ENCODE measurements around the gene DTL. TPM values are rescaled to one million over a fixed set of nuclear protein-coding genes. Genes with fewer than 3 reads are reported as not detected.

DTL gene
- polyA plus RNA-seq, 1 of the 3 experiments (the other 2 are of a cell fraction): 9.3 TPM

- Histone ChIP-seq H3K27me3 (ENCODE audit: insufficient read depth) (no peaks in the 10 kb centered on the region), H3K27ac (ENCODE audit: low read depth in 2 of 2, low read length in 1 of 2) (no peak overlapping the region), H3K36me3 (replicated peaks in 1 of 2; ENCODE audit: control insufficient read depth in 1 of 2, insufficient read depth in 2 of 2, low read length in 1 of 2) (no peaks in the 10 kb centered on the region), H3K4me3 (ENCODE audit: low read depth in 2 of 2, low read length in 1 of 2) (no peak overlapping the region), H3K4me1 (ENCODE audit: control insufficient read depth in 1 of 2, insufficient read depth in 2 of 2, low read depth in 1 of 2, low read length in 1 of 2) (peaks cover 0 to 2% of the 10 kb centered on the region in 2 experiments; a peak in 1 of 4 replicates), H4K20me1 (ENCODE audit: insufficient read depth) (no peaks in the 10 kb centered on the region), H3K9me3 (no peaks in the 10 kb centered on the region), H2AFZ (ENCODE audit: low read depth) (no peak overlapping the region), H3K4me2 (no peak overlapping the region), H3K79me2 (ENCODE audit: insufficient read depth) (no peaks in the 10 kb centered on the region), H3K9ac (no peak overlapping the region), H3F3A (replicated peaks; ENCODE audit: insufficient read depth) (no peaks in the 10 kb centered on the region), H3K9me2 (no peaks in the 10 kb centered on the region)
- no peak for TF ChIP-seq TAF1 (IDR thresholded peaks at IDR 0.05; ENCODE audit: borderline replicate concordance, low read depth, low read length)
- TF ChIP-seq FOSL2 (IDR thresholded peaks at IDR 0.05; ENCODE audit: borderline replicate concordance, low read depth): no peak
- no peak for TF ChIP-seq EP300 (IDR thresholded peaks at IDR 0.05; ENCODE audit: borderline replicate concordance in 1 of 2, low read depth in 1 of 2, low read length in 1 of 2)
- TF ChIP-seq FOXM1 (IDR thresholded peaks at IDR 0.05; ENCODE audit: low read depth): no peak
- no peak for TF ChIP-seq GATA2 (CRISPR knock-in tag; IDR thresholded peaks at IDR 0.05)
- no peak for TF ChIP-seq MEF2A (IDR thresholded peaks at IDR 0.05; ENCODE audit: borderline replicate concordance, low read depth)
- no peak for TF ChIP-seq JUND (IDR thresholded peaks at IDR 0.05)
- no peak for TF ChIP-seq REST (IDR thresholded peaks at IDR 0.05; ENCODE audit: low read depth, low read length)
- TF ChIP-seq CTCF (IDR thresholded peaks at IDR 0.05): no peak
- no peak for TF ChIP-seq YY1 (IDR thresholded peaks at IDR 0.05; ENCODE audit: low read depth)
- WGBS (ENCODE audit: low lambda C conversion rate): 97% methylated on average over 3 of the region's 3 CpGs
- POLR2A ChIA-PET: interaction anchor here (1.2 kb wide), 1 partner anchor 8 kb away, joined by 3 read pairs; no protein-coding TSS in a partner anchor
- DNase-seq: no peak
- CTCF ChIA-PET: interaction anchor here (1.4 to 1.6 kb wide), 2 partner anchors 9 to 15 kb away, joined by 3 to 5 read pairs; no protein-coding TSS in a partner anchor
Measured at GRCh38 chr1:212119863-212120262, 84.3 kb downstream of the DTL start.

GRCh38 chr1:212121779-212122178 lies 86.2 kb downstream of the DTL start:
- Histone ChIP-seq H3K4me2 (no peak overlapping the region), H2AFZ (ENCODE audit: low read depth) (no peak overlapping the region), H3K9me2 (no peaks in the 10 kb centered on the region), H3F3A (replicated peaks; ENCODE audit: insufficient read depth) (no peaks in the 10 kb centered on the region), H3K79me2 (ENCODE audit: insufficient read depth) (no peaks in the 10 kb centered on the region), H3K9ac (no peak overlapping the region), H3K4me3 (ENCODE audit: low read depth in 2 of 2, low read length in 1 of 2) (no peak overlapping the region), H3K4me1 (ENCODE audit: control insufficient read depth in 1 of 2, insufficient read depth in 2 of 2, low read depth in 1 of 2, low read length in 1 of 2) (peaks cover 0 to 2% of the 10 kb centered on the region in 2 experiments; a peak in 1 of 4 replicates), H4K20me1 (ENCODE audit: insufficient read depth) (no peaks in the 10 kb centered on the region), H3K27ac (ENCODE audit: low read depth in 2 of 2, low read length in 1 of 2) (no peak overlapping the region), H3K9me3 (no peaks in the 10 kb centered on the region), H3K36me3 (replicated peaks in 1 of 2; ENCODE audit: control insufficient read depth in 1 of 2, insufficient read depth in 2 of 2, low read length in 1 of 2) (no peaks in the 10 kb centered on the region), H3K27me3 (ENCODE audit: insufficient read depth) (no peaks in the 10 kb centered on the region)
- POLR2A ChIA-PET: no interaction called here
- no peak for DNase-seq
- CTCF ChIA-PET: no interaction called here
- 85% methylated on average over 2 of the region's 2 CpGs for WGBS (ENCODE audit: low lambda C conversion rate)
- TF ChIP-seq SIN3A (IDR thresholded peaks at IDR 0.05; ENCODE audit: borderline replicate concordance, low read depth, low read length) (no peak), GABPA (IDR thresholded peaks at IDR 0.05; ENCODE audit: low read depth) (no peak), MXI1 (IDR thresholded peaks at IDR 0.05; ENCODE audit: low read depth, low read length) (no peak), NFIC (IDR thresholded peaks at IDR 0.05; ENCODE audit: borderline replicate concordance) (no peak), RAD21 (IDR thresholded peaks at IDR 0.05; ENCODE audit: low read length) (no peak), RFX5 (IDR thresholded peaks at IDR 0.05; ENCODE audit: low read length) (no peak), RCOR1 (IDR thresholded peaks at IDR 0.05; ENCODE audit: low read length) (no peak), MAX (IDR thresholded peaks at IDR 0.05; ENCODE audit: low read depth) (no peak), SMC3 (IDR thresholded peaks at IDR 0.05; ENCODE audit: low read depth, low read length) (no peak), ZBTB33 (IDR thresholded peaks at IDR 0.05; ENCODE audit: borderline replicate concordance, low read depth) (no peak), MEF2A (IDR thresholded peaks at IDR 0.05; ENCODE audit: borderline replicate concordance, low read depth) (no peak), FOSL2 (IDR thresholded peaks at IDR 0.05; ENCODE audit: borderline replicate concordance, low read depth) (no peak), ELF1 (IDR thresholded peaks at IDR 0.05) (no peak), YY1 (IDR thresholded peaks at IDR 0.05; ENCODE audit: low read depth) (no peak)

Data from SK-N-SH (cell line).